GM12892 (cell line): Measurements from ENCODE around the gene BRAT1.

ENCODE experiments used
- POLR2A ChIP-seq: IDR thresholded peaks from 2 replicates; pipeline ENCODE4 v1.6.1; 2011; ENCODE audit warnings: low read depth, low read length, control low read depth
- POLR2AphosphoS5 ChIP-seq: IDR thresholded peaks from 2 replicates; pipeline ENCODE4 v1.6.1; 2011; ENCODE audit warnings: low read depth, low read length, control low read depth
- TAF1 ChIP-seq: IDR thresholded peaks from 2 replicates; pipeline ENCODE4 v1.6.1; 2011; ENCODE audit warnings: low read depth, mild to moderate bottlenecking, control low read depth, low read length, borderline replicate concordance

GRCh38 chr7:2582006-2582735, 26.8 kb upstream of the BRAT1 start:
- no peak for TF ChIP-seq POLR2A
- TF ChIP-seq POLR2AphosphoS5: no peak
- TF ChIP-seq TAF1: no peak
